Esophagus muscularis mucosa (tissue), 4 donors: ENCODE measurements around the gene RAB17.

Source experiments
- EP300 ChIP-seq: sonication (generic); formaldehyde crosslinking; IDR thresholded peaks from one replicate; pipeline ENCODE4 v1.6.1; 2017; ENCODE audit warnings: antibody characterized with exemption
- POLR2A ChIP-seq: fragments of 450-650 bp; IDR thresholded peaks from one replicate; pipeline ENCODE4 v1.6.1; 2017; ENCODE audit warnings: antibody characterized with exemption, moderate library complexity, mild to moderate bottlenecking, low read depth
- POLR2AphosphoS5 ChIP-seq, 2 donors: sonication (generic); formaldehyde crosslinking; IDR thresholded peaks; one replicate each; pipeline ENCODE4 v1.6.1; 2017; ENCODE audit warnings: antibody characterized with exemption in 2 of 2
- TF ChIP-seq, protein P1 (sequence below), 3 experiments: fragments of 200-600 bp in 2 of 3; fragments of 450-650 bp in 1 of 3; sonication (generic) in 2 of 3; IDR thresholded peaks; one replicate each; pipeline ENCODE4 v1.5.1; 2017 to 2019; ENCODE audit warnings: antibody characterized with exemption in 3 of 3, mild to moderate bottlenecking in 2 of 3, moderate library complexity in 1 of 3

DNA sequence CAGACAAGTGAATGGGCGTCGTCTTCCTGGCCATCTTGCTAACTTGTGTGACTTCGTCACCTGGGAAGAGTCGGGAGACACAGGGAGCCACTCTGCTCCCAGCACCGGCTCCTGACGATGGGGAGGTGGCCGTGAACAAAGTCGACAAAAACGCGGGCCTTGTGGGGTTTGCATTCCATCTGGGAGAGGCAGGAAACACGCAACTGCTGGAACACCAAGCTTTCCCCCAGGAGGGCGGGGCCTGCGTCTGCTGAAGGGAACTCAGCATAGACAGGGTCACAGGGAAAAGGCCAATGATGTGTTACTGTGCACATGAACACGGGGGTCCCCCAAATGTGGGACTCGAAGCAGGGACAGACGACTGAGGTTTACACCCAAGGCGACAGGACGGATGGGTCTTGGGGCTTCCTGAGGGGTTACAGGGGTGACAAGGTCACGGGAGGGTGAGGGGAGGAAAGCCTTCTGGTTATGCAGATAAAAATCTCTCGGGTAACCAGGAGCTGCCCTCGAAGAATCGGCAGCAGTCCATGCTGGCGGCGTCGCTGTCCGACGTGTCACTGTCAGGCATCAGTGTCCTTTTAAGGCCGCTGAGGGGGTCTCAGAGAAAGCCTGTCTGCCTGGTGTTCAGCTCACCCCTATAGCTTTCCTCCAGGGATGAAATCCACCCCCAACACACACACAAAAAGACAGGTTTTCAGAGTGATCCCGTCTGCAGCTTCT, 52.4 kb downstream of the RAB17 start:
- TF ChIP-seq, protein P1, sequence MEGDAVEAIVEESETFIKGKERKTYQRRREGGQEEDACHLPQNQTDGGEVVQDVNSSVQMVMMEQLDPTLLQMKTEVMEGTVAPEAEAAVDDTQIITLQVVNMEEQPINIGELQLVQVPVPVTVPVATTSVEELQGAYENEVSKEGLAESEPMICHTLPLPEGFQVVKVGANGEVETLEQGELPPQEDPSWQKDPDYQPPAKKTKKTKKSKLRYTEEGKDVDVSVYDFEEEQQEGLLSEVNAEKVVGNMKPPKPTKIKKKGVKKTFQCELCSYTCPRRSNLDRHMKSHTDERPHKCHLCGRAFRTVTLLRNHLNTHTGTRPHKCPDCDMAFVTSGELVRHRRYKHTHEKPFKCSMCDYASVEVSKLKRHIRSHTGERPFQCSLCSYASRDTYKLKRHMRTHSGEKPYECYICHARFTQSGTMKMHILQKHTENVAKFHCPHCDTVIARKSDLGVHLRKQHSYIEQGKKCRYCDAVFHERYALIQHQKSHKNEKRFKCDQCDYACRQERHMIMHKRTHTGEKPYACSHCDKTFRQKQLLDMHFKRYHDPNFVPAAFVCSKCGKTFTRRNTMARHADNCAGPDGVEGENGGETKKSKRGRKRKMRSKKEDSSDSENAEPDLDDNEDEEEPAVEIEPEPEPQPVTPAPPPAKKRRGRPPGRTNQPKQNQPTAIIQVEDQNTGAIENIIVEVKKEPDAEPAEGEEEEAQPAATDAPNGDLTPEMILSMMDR (IDR thresholded peaks at IDR 0.05) = no peak
- TF ChIP-seq POLR2A = no peak
- TF ChIP-seq POLR2AphosphoS5 (IDR thresholded peaks at IDR 0.05) = no peak
- TF ChIP-seq EP300 = no peak
